HG03457 (cell line): Measurements from ENCODE around the gene AIFM1.
"Not testable (repeated sequence)": the region's sequence is repeated elsewhere in the genome, so short reads cannot be mapped to it uniquely, and the experiment has no call there.

ENCODE experiments used
- ATAC-seq: cut with Tn5 transposase; IDR thresholded peaks from one replicate; pipeline ENCODE4 v1.9.1; 2021; ENCODE audit warnings: moderate number of reproducible peaks; ENCODE audit not compliant: unreplicated experiment

Gene AIFM1

DNA sequence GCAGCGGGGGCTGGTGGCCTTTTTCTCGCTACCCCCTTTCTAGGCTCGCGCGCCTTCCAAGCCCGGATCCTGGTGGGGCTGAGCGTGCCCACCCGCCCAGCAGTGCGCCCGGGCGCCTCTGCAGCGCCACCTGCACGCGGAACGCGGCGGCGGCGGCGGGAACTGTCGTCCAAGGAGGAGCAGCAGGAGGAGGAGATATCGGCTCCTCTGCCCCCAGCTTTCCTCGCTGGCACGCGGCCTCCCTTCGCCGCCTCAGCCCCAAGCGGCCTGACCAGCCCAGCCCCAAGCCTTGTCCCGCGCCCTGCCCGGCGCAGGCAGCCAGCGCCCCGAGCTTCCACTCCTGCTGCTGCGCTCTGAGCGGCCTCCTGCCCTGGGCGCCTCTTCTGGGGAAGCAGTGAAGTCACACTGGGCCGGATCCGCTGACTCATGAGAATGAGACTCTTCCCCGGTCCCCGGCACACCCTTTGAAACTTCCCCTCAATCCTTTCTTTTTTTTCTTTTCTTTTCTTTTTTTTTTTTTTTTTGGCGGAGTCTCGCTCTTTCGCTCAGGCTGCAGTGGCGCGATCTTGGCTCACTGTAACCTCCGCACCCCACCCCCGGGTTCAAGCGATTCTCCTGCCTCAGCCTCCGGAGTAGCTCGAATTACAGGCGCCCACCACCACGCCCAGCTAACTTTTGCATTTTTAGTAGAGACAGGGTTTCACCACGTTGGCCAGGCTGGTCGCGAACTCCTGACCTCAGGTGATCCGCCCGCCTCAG is 44.7 kb downstream of the AIFM1 start:
- ATAC-seq = peak; percentile 54

- ATAC-seq = no peak
Measured at GRCh38 chrX:130120321-130120731, 45.3 kb downstream of the AIFM1 start.

DNA sequence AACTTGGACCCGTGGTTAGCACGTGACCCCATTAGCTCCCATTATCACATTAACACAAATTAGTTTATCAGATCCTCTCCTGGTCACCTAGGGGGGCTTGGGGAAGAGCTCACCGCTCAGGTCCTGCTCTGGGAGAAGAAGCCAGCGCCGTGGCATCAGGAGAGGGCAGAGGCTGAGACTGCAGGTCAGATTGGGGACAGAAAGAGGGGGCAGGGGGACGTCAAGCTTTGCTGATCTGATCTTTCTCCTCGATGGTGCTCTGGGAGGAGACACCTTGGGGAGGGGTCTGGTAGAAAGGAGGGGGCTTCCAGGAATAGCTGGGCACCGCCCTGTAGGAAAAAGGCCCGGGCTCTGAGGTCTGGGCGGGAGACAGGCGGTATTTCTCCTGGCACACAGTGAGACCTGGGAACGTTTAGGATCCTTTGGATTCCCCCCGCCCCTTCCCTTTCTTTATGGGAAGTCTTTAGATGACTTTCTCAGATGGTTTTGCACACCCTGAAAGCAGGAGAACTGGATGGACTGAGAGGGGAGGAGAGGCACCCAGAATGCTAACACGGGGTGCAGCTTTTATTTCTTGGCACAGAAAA is 46.2 kb downstream of the AIFM1 start:
- no peak for ATAC-seq

DNA sequence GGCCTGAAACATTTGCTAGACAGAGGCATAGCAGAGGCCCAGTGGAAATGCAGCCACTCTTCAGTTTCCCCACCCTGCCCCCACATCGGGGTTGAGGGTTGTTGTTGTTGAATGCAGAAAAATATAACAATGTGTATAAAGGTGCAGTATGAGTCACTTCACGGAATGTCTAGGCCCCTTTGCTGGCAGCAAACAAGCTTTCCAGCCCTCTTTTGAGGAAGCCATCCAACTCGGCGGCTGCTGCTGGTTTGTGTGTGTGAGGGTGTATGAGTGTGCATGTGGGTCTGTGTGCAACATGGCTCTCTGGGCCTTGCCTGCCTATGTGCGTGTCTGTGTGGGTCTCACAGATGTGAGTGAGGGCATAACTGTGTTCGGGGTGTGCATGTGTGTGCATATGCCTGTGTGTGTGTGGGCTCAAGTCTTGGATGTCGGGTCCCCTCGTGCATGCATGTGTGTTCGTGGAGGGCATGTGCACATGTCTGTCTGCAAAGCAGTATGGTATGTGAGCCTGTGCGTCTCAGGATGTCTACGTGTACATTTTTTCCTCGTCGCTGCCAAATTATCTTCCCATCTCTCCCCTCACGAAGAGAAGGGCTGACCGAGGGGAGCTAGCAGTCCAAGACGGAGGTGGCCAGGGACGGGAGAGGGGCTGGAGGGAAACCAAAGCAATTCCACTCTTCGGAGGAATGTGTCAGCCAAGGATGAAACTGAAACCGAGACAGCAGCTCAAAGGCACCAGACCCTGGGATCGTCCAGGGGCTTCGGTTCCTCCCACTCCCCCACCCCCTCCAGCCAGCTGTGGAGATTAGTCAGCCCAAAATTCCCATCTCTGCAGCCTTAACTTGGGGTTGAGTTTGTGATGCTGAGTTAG is 47.0 kb downstream of the AIFM1 start:
- no peak for ATAC-seq

- no peak for ATAC-seq
Measured at GRCh38 chrX:130117166-130117565, 48.5 kb downstream of the AIFM1 start.

DNA sequence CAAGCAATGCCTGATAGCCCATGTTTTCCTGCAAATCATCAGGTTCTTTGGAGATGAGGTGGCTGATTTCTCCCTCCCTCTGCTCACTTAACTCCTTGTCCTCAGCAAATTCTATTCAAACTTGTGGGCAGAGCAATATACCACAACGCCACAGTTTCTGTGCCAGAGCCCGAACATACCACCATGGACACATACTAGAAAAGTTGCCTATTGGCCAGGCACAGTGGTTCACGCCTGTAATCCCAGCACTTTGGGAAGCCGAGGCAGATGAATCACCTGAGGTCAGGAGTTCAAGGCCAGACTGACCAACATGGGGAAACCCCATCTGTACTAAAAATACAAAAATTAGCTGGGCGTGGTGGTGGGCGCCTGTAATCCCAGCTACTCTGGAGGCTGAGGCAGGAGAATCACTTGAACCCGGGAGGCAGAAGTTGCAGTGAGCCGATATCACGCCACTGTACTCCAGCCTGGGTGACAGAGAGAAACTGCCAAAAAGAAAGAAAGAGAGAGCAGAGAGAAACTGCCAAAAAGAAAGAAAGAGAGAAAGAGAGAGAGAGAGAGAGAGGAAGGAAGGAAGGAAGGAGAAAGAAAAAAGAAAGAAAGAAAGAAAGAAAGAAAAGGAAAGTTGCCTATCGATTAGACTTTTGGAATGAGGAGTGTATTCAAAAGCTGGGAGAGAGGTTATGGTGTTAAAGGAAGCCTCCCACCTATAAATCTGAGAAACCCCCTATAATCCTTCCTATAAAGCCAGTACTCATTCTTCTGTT is 50.3 kb downstream of the AIFM1 start:
- ATAC-seq = not testable (repeated sequence)

DNA sequence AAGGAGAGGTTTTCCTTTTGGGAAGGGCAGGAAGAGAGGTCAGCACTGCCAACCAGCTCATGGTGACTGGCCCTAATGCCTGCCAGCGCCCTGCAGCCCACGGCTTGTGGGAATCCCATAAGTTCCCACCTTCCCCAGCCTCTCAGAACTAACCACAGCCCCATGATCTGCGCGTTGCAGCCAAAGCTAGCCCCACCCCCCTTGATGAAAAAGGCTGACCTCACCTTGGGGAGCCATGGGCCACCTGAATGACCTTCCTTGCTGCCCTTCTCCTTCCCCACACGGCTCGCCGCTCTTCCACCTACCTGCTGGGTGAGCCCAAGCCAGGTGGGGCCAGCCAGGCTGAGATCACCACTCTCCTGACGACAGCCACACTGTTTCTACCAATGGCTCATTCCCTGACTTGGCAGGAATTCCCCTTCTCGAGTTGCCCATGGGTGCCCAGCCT is 51.5 kb downstream of the AIFM1 start:
- no peak for ATAC-seq

GRCh38 chrX:130111220-130112154 is 54.2 kb downstream of the AIFM1 start:
- ATAC-seq = no peak

DNA sequence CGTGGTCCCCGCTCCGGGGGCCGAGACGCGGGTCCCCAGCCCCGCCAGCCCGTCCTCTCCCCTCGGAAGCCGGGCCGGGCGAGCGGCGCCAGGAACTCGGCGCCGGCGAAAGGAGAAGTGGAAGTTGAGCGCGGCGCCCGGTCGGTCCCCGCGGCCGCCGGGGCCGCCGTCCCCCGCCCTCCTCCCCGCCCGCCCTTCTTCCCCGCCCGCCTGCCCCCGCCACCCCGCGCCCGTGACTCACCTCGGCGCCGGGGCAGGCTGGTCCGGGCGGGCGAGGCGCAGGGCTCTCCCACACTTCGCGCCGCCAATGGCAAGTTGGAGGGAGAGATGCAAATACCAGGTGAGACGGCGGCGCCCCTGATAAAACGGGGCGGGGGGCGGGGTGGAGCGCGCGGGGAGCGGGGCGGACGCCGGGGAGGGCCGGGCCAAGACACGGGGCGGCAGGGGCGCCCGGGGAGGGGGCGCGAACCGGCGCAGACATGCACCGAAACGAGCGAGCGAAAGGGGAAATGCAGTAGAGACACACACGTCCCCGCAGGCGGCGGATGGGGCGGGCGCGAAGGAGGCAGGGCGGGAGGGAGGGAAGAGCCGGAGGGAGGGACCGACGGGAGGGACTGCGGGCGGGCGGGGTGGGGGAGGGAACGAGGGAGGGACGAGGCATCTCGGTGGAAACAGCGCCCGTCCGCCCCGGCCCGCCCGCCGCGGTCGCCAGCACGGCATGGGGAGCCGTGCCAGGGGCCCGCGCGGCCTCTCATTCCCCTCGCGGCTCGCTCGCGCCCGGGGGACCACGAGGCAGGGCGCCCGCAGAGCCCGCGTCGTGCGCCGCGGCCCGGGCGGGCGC is 55.0 kb downstream of the AIFM1 start, which contains the start of gene ELF4:
Gene ELF4 (minus strand): TSS at position 119 of the 841 bp plus-strand sequence. CDS start 29,167 bp downstream, outside the sequence.
- ATAC-seq = no peak

DNA sequence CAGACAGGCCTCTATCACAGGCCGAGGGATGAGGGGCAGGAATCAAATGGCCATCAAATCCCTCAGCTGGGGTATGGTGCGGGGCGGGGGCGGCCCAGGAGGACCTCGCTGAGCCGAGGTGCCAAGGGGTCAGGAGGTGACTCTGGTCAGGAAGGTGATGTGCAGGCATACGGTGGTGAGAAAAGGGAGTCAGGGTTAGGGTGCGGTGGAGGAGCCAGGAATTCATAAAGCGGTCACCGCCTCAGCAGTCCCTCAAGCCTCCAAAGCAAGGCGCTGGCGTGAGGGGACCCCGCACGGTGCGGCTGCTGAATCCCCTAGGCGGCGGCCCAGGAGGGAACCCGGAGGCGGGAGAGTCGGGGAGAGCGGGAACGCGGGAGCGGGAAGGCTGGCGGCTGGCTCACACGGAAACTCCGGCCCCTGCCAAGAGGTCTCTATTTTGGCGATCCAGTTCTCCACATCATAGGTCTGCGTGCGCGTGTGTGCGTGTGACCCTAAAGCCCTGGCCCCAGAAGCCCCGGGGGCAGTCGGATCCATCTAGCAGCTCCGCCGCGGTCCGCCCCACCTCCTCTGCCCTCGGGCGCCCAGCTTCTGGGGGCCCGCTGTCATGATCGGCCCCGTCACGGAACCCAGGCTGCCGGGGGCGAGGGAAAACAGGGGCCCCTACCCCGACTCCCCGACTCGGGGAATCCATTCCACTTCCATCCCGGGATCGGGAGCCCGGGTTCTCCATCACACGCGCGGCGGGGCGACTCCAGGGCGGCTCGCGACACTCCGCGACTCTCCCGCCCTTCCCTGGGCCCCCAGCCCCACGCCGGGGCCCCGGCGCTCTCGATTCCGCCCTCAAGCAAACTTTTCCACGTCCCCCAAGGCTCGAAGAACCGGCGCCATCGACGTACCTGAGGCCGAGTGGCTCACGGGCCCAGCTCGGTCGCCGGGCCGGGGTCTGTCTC is 55.9 kb downstream of the AIFM1 start:
- ATAC-seq = no peak

DNA sequence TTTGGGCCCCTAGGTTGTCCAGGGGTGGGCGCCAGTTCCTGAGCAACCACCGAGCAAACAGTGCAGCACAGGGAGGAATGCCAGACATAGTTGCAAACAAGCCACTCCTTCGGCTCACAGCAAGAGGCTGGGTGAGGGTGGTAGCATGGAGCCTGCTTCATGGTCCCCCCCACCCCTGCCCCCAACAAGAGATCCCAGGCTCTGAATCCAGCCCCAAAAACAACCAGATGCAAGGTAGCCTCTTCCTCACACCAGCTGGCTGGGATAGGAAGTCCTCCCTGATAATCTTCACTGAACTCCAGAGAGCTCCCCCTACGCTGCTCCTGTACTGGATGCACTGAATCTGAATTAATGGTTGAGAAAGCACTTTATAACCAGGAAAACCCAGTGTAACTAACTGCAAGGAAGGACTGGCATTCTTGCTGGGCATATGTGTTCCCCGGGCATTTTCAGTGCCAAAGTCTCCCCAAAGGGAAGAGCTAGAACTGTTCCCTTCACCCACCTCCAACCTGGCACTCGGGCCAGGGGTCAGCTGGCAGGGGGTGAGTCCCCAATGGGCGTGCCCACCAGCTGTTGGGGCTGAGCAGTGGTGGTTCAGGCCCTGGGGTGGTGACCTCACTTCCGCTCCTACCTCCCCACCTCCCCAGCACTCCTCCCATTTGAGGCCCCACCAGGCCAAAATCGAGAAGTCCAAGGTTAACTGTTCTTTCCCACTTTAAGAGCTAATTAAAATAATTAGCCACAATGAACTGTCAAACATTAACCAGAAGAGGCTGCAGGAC is 56.8 kb downstream of the AIFM1 start:
- peak; percentile 58 for ATAC-seq

GRCh38 chrX:130106071-130106470 is 59.6 kb downstream of the AIFM1 start:
- ATAC-seq = no peak

GRCh38 chrX:130105244-130105643 is 60.4 kb downstream of the AIFM1 start:
- no peak for ATAC-seq

DNA sequence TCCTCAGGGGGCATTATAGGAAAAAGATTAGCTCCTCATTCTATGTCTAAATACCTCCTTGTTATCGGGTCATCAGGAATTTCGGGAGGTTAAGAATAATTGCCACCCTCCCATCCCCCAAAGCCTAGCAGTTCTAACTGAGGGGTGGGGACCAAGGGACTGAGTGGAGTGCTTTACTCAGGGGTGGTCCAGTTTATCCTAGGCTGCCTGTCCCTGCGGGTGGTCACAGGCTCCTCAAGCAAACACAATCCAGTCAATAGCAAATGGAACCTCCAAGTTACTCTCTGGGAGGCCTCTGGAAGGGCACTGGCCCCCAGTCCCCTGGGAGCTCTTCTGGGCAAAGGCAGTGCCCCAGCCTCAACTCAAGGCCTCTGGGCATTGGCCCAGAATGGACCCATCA is 62.0 kb downstream of the AIFM1 start:
- no peak for ATAC-seq

GRCh38 chrX:130100180-130100579 is 65.5 kb downstream of the AIFM1 start:
- no peak for ATAC-seq

GRCh38 chrX:130098210-130098552 is 67.5 kb downstream of the AIFM1 start:
- ATAC-seq = no peak
